ENCODE results near the gene NINJ1. TPM values are rescaled to one million over a fixed set of nuclear protein-coding genes. Genes with fewer than 3 reads are reported as not detected.
A peak's percentile ranks its signal among the peaks of the same experiment; 100 is the strongest.

The NINJ1 gene
- total RNA-seq, 1 donor from 2014 or later, result 11.0 TPM

DNA sequence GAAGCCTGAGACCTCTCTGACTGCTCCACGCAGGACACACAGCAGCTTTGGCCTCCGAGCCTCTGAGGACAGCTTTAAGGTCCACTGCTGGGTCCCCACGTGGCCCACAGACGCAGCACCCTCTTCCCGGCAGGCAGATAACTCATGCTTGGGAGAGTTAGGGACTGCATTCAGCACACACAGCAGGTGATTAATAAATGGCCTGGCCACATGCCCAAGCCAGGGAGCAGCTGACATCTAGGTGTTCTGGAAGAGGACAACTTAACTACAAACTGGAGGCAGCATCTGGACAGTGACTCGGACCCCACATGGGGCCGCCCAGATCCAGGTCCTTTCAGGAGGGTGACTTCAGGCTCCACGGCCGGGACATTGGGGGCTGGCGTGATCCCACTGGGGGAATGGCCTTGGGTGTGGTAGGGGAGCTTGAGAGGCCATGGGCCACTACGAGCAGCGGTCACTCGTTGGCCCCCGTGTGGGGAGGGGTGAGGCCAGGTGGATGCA, 11.3 kb downstream of the NINJ1 start:
- no peaks in the 10 kb centered on the region for H3K9me3 Mint-ChIP-seq
- H3K36me3 Mint-ChIP-seq (ENCODE audit: low read depth), result peaks cover 7% of the 10 kb centered on the region
- DNase-seq (peak; percentile 10), ATAC-seq (ENCODE audit: low read depth) (no peak)
- H3K27ac Mint-ChIP-seq, result no peak overlapping the region
- intact Hi-C loops (cut with micrococcal nuclease), result no loop called here
- CTCF ChIA-PET, result interaction anchor here (0.6 kb wide), 1 partner anchor 12 kb away, joined by 3 read pairs; the partner anchor contains the start of gene NINJ1
- peaks cover 35% of the 10 kb centered on the region for H3K4me1 Mint-ChIP-seq
- TF ChIP-seq, protein P1, sequence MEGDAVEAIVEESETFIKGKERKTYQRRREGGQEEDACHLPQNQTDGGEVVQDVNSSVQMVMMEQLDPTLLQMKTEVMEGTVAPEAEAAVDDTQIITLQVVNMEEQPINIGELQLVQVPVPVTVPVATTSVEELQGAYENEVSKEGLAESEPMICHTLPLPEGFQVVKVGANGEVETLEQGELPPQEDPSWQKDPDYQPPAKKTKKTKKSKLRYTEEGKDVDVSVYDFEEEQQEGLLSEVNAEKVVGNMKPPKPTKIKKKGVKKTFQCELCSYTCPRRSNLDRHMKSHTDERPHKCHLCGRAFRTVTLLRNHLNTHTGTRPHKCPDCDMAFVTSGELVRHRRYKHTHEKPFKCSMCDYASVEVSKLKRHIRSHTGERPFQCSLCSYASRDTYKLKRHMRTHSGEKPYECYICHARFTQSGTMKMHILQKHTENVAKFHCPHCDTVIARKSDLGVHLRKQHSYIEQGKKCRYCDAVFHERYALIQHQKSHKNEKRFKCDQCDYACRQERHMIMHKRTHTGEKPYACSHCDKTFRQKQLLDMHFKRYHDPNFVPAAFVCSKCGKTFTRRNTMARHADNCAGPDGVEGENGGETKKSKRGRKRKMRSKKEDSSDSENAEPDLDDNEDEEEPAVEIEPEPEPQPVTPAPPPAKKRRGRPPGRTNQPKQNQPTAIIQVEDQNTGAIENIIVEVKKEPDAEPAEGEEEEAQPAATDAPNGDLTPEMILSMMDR (IDR thresholded peaks at IDR 0.05), result no peak
- no peaks in the 10 kb centered on the region for H3K27me3 Mint-ChIP-seq
- no peak overlapping the region for H3K4me3 Mint-ChIP-seq
- POLR2A ChIA-PET, result no interaction called here

DNA sequence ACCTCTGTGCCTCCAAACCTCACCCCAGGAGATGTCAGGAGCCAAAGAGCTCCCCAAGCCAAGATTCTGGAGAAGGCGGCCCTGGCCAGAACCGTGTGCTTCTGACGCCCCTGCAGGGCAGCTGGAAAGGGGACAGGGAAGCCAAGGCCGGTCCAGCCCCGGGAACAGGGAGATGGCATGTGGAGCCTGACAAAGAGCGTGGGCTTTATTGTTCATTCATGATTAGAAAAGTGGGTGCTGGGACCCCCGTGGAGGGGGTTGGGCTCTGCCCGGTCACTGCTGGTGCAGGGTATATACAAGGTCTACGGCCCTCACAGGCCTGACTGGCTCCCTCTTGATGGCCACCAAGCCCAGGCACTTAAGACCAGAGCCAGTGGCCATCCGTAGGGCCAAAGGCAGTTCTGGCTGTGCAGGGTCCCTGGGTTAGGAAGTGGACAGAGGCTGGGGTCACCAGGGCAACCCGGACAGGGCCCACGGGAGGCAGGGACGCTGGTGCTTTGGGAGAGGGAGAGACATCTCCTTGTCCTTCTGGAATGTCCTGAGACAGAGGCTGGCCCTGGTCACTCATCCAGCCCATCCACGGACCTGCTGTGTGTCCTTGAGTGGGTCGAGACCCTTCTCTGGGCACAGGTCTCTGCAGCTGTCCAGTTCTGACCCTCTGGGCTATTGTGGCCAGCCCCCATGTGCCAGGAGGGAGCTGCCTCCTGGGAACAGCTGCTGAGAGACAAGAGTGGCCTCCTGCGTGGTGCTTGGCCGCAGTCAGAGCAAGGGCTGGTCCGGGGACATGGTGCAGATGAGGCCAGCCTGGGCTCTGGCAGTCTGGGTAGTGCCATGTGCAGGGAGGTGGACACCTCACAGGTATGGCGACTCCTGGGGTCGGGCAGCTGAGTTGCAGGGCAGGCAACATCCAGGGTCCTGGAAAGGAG, 12.5 kb downstream of the NINJ1 start:
- POLR2A ChIA-PET, result interaction anchor here (2.5 kb wide), 1 partner anchor 13 kb away, joined by 15 read pairs; the partner anchor contains the start of gene NINJ1

DNA sequence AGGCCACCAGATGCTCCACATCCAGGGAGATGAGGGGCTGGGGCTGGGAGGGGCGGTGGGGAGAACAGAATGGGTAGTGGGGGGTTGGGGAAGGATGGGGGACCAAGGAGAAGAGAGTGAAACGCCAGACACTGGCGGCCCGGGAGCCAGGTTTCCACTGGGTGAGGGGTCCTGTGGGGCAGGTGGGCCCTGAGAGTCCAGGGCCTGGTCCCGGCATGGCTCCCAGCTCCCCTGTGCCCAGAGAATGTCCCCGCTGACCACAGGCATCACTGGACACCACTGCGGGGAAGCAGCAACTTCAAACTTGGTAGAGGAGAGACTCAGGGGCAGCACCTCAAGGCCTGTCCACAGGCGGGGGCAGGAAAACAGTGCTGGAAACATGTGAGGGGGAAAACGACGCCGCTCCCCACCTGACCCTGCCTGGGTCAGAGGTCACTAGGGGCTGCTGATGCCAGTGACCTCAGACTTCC, 13.2 kb downstream of the NINJ1 start:
- DNase-seq (no peak), ATAC-seq (ENCODE audit: low read depth) (no peak)
- H3K9me3 Mint-ChIP-seq, result no peaks in the 10 kb centered on the region
- peaks cover 23% of the 10 kb centered on the region for H3K4me1 Mint-ChIP-seq
- no peaks in the 10 kb centered on the region for H3K27me3 Mint-ChIP-seq
- H3K4me3 Mint-ChIP-seq, result no peak overlapping the region
- ChIA-PET POLR2A (interaction anchor here (1.2 to 2.5 kb wide), 2 partner anchors 13 to 26 kb away, joined by 4 to 15 read pairs; partner anchors contain the start of gene NINJ1), CTCF (interaction anchor here (1.5 to 3.5 kb wide), 2 partner anchors 13 to 182 kb away, joined by 6 to 27 read pairs; no protein-coding TSS in a partner anchor)
- peaks cover 7% of the 10 kb centered on the region for H3K36me3 Mint-ChIP-seq (ENCODE audit: low read depth)
- H3K27ac Mint-ChIP-seq, result no peak overlapping the region
- intact Hi-C loops (cut with micrococcal nuclease), result loop anchor here (1.0 to 2.0 kb wide), 2 partner anchors 13 to 32 kb away; partner anchors contain the start of gene NINJ1
- TF ChIP-seq, protein P1 (IDR thresholded peaks at IDR 0.05), result no peak

More for the DNA sequence above, 12.5 kb downstream of the NINJ1 start:
- ATAC-seq (ENCODE audit: low read depth), result no peak
- intact Hi-C loops (cut with micrococcal nuclease), result loop anchor here (2.0 kb wide), 1 partner anchor 31 kb away; no protein-coding TSS in a partner anchor
- CTCF ChIA-PET, result no interaction called here
- H3K4me3 Mint-ChIP-seq, result no peak overlapping the region
- no peaks in the 10 kb centered on the region for H3K9me3 Mint-ChIP-seq
- DNase-seq, result peak; percentile 13
- H3K36me3 Mint-ChIP-seq (ENCODE audit: low read depth), result peaks cover 7% of the 10 kb centered on the region
- peaks cover 24% of the 10 kb centered on the region for H3K4me1 Mint-ChIP-seq
- no peak overlapping the region for H3K27ac Mint-ChIP-seq
- H3K27me3 Mint-ChIP-seq, result no peaks in the 10 kb centered on the region
- TF ChIP-seq, protein P1 (IDR thresholded peaks at IDR 0.05), result no peak

DNA sequence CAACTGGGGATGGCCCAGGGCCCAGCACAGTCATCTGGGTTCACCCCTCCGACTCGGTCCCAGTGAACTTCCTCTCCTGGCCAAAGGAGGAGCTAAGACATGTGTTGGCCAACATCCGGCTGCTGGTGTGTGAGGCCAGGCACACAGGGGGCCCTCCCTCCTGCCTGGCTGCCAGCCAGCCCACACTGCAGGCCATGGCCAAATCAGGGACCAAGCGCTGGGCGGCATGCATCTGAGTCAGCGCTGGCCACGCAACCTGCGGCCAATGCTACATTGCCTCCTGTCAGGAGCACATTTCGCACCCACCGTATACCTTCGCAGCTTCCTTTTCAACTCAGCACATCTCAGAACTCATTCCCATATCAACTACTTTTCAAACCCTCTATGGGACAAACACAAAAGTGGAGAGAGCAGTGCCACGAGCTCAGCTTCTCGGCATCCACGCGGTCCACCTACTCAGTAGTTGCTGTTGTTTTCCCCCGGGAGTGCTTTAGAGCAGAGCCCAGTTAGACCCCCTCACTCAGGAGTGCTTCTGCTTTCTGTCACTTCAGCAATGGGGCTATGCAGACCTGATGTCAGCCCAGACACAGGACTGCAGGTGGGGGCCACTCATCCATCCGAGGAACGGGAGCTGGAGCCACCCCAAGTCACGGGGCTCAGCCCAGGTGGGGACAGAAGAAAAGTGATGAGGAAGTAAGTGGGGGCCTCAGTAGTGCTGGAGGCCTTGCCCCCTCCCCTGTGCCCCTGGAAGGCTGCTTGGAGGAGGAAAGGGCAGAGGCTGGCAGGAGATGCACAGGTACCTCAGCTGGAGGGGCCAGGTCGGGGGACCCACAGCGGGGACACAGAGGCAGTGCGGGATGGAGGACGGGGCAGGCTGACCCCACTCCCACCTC, 13.9 kb downstream of the NINJ1 start:
- Mint-ChIP-seq H3K4me1 (peaks cover 21% of the 10 kb centered on the region), H3K36me3 (ENCODE audit: low read depth) (peaks cover 7% of the 10 kb centered on the region), H3K27ac (peak overlapping the region; percentile 72), H3K4me3 (peak overlapping the region; percentile 67), H3K9me3 (no peaks in the 10 kb centered on the region), H3K27me3 (no peaks in the 10 kb centered on the region)
- no peak for DNase-seq
- ChIA-PET POLR2A (interaction anchor here (1.0 to 2.5 kb wide), 5 partner anchors 9 to 26 kb away, joined by 3 to 15 read pairs (median 4); partner anchors contain the start of gene NINJ1), CTCF (interaction anchor here (1.0 to 3.5 kb wide), 3 partner anchors 12 to 182 kb away, joined by 4 to 27 read pairs (median 6); partner anchors contain the start of gene NINJ1)
- peak; percentile 93 for ATAC-seq (ENCODE audit: low read depth)
- intact Hi-C loops (cut with micrococcal nuclease), result loop anchor here (1.0 to 2.0 kb wide), 2 partner anchors 14 to 33 kb away; partner anchors contain the start of gene NINJ1
- TF ChIP-seq, protein P1 (IDR thresholded peaks at IDR 0.05), result no peak
